ENCODE data around the gene IGF2R.
"Not testable (repeated sequence)": the region's sequence is repeated elsewhere in the genome, so short reads cannot be mapped to it uniquely, and the experiment has no call there.

The IGF2R gene

GRCh38 chr6:160111806-160112205, 142.9 kb downstream of the IGF2R start:
- FAIRE-seq (no peak), DNase-seq (ENCODE audit: insufficient read length) (no peak)
- no peak for TF ChIP-seq TAF1 (IDR thresholded peaks at IDR 0.05; ENCODE audit: borderline replicate concordance, low read depth, low read length)
- TF ChIP-seq POLR2AphosphoS5 (IDR thresholded peaks at IDR 0.05; ENCODE audit: low read depth, low read length): no peak
- TF ChIP-seq POLR2A (IDR thresholded peaks at IDR 0.05; ENCODE audit: low read depth, low read length): no peak

- DNase-seq (ENCODE audit: insufficient read length): no peak
- no peak for FAIRE-seq
- no peak for TF ChIP-seq TAF1 (IDR thresholded peaks at IDR 0.05; ENCODE audit: borderline replicate concordance, low read depth, low read length)
- no peak for TF ChIP-seq POLR2AphosphoS5 (IDR thresholded peaks at IDR 0.05; ENCODE audit: low read depth, low read length)
- TF ChIP-seq POLR2A (IDR thresholded peaks at IDR 0.05; ENCODE audit: low read depth, low read length): no peak
Measured at GRCh38 chr6:160112628-160113299, 143.9 kb downstream of the IGF2R start.

GRCh38 chr6:160114536-160114935, 145.7 kb downstream of the IGF2R start:
- DNase-seq (ENCODE audit: insufficient read length); FAIRE-seq: not testable (repeated sequence)

- FAIRE-seq: no peak
- no peak for TF ChIP-seq POLR2A (IDR thresholded peaks at IDR 0.05; ENCODE audit: low read depth, low read length)
- no peak for TF ChIP-seq TAF1 (IDR thresholded peaks at IDR 0.05; ENCODE audit: borderline replicate concordance, low read depth, low read length)
- TF ChIP-seq POLR2AphosphoS5 (IDR thresholded peaks at IDR 0.05; ENCODE audit: low read depth, low read length): no peak
Measured at GRCh38 chr6:160115421-160115820, 146.5 kb downstream of the IGF2R start.

GRCh38 chr6:160116411-160116810, 147.5 kb downstream of the IGF2R start:
- TF ChIP-seq TAF1 (IDR thresholded peaks at IDR 0.05; ENCODE audit: borderline replicate concordance, low read depth, low read length): no peak
- no peak for TF ChIP-seq POLR2AphosphoS5 (IDR thresholded peaks at IDR 0.05; ENCODE audit: low read depth, low read length)
- no peak for TF ChIP-seq POLR2A (IDR thresholded peaks at IDR 0.05; ENCODE audit: low read depth, low read length)
- no peak for FAIRE-seq
- DNase-seq (ENCODE audit: insufficient read length): no peak

More at GRCh38 chr6:160115421-160115820, 146.5 kb downstream of the IGF2R start:
- DNase-seq (ENCODE audit: insufficient read length): no peak

GRCh38 chr6:160117137-160117536, 148.3 kb downstream of the IGF2R start:
- no peak for FAIRE-seq
- TF ChIP-seq POLR2A (IDR thresholded peaks at IDR 0.05; ENCODE audit: low read depth, low read length) (no peak), TAF1 (IDR thresholded peaks at IDR 0.05; ENCODE audit: borderline replicate concordance, low read depth, low read length) (no peak), POLR2AphosphoS5 (IDR thresholded peaks at IDR 0.05; ENCODE audit: low read depth, low read length) (no peak)
- no peak for DNase-seq (ENCODE audit: insufficient read length)

- DNase-seq (ENCODE audit: insufficient read length) (no peak), FAIRE-seq (no peak)
- TF ChIP-seq POLR2A (IDR thresholded peaks at IDR 0.05; ENCODE audit: low read depth, low read length) (no peak), TAF1 (IDR thresholded peaks at IDR 0.05; ENCODE audit: borderline replicate concordance, low read depth, low read length) (no peak), POLR2AphosphoS5 (IDR thresholded peaks at IDR 0.05; ENCODE audit: low read depth, low read length) (no peak)
Measured at GRCh38 chr6:160118620-160119229, 149.8 kb downstream of the IGF2R start.

GRCh38 chr6:160120087-160120486, 151.2 kb downstream of the IGF2R start:
- no peak for DNase-seq (ENCODE audit: insufficient read length)
- TF ChIP-seq POLR2A (IDR thresholded peaks at IDR 0.05; ENCODE audit: low read depth, low read length) (no peak), POLR2AphosphoS5 (IDR thresholded peaks at IDR 0.05; ENCODE audit: low read depth, low read length) (no peak), TAF1 (IDR thresholded peaks at IDR 0.05; ENCODE audit: borderline replicate concordance, low read depth, low read length) (no peak)
- no peak for FAIRE-seq

GRCh38 chr6:160121558-160121957, 152.7 kb downstream of the IGF2R start, which contains the start of gene SLC22A1:
SLC22A1 (plus strand) TSS chr6:160121815; CDS start chr6:160121936, 121 bp downstream.
- FAIRE-seq (no peak), DNase-seq (ENCODE audit: insufficient read length) (no peak)
- TF ChIP-seq POLR2AphosphoS5 (IDR thresholded peaks at IDR 0.05; ENCODE audit: low read depth, low read length): no peak
- no peak for TF ChIP-seq TAF1 (IDR thresholded peaks at IDR 0.05; ENCODE audit: borderline replicate concordance, low read depth, low read length)
- no peak for TF ChIP-seq POLR2A (IDR thresholded peaks at IDR 0.05; ENCODE audit: low read depth, low read length)

GRCh38 chr6:160121981-160122380, 153.1 kb downstream of the IGF2R start:
- FAIRE-seq (no peak), DNase-seq (ENCODE audit: insufficient read length) (no peak)
- no peak for TF ChIP-seq POLR2A (IDR thresholded peaks at IDR 0.05; ENCODE audit: low read depth, low read length)
- TF ChIP-seq POLR2AphosphoS5 (IDR thresholded peaks at IDR 0.05; ENCODE audit: low read depth, low read length): no peak
- TF ChIP-seq TAF1 (IDR thresholded peaks at IDR 0.05; ENCODE audit: borderline replicate concordance, low read depth, low read length): no peak

- TF ChIP-seq POLR2A (IDR thresholded peaks at IDR 0.05; ENCODE audit: low read depth, low read length) (no peak), POLR2AphosphoS5 (IDR thresholded peaks at IDR 0.05; ENCODE audit: low read depth, low read length) (no peak), TAF1 (IDR thresholded peaks at IDR 0.05; ENCODE audit: borderline replicate concordance, low read depth, low read length) (no peak)
- no peak for DNase-seq (ENCODE audit: insufficient read length)
- no peak for FAIRE-seq
Measured at GRCh38 chr6:160122744-160123143, 153.9 kb downstream of the IGF2R start.

GRCh38 chr6:160124007-160124406, 155.1 kb downstream of the IGF2R start:
- DNase-seq (ENCODE audit: insufficient read length): no peak
- TF ChIP-seq TAF1 (IDR thresholded peaks at IDR 0.05; ENCODE audit: borderline replicate concordance, low read depth, low read length) (no peak), POLR2A (IDR thresholded peaks at IDR 0.05; ENCODE audit: low read depth, low read length) (no peak), POLR2AphosphoS5 (IDR thresholded peaks at IDR 0.05; ENCODE audit: low read depth, low read length) (no peak)
- FAIRE-seq: no peak

All from GM12892 (cell line).